ENCODE results near the gene ZNF85.

DNA sequence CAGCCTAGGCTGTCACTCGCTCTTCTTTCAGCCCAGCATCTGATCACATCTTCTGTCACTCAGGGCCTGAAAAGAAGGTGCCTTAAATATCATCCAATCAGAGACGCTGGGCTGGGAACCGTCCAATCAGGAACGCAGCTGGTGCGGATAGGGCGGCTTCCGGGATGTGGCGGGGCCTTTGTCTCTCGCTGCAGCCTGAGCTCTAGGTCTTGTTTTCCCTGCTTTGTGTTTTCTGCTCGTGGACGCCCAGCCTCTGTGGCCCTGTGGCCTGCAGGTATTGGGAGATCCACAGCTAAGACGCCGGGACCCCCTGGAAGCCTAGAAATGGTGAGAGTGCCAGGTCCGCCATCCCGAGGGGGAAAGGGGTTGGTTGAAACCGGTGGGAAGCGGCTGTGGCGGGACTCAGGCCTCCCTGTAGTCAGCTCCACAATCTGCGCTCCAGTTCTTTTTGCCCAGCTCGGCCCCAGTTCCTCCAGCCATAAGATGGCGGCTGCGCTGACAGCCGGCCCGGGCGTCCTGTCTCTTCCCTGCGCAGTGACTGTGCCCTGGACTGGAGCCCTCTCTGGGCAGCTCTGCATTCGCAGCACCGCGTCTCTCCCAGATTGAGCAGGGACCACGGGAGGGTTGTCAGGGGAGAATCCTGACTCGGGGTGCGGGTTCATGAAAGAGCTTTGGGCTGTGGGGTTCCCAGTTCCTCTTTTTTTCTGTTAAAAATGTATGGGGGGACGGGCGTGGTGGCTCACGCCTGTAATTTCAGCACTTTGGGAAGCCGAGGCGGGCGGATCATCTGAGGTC, at the start of gene ZNF85:
- peak; percentile 18 to 20 for TF ChIP-seq POLR2A (IDR thresholded peaks at IDR 0.05)
- TF ChIP-seq, protein P1, sequence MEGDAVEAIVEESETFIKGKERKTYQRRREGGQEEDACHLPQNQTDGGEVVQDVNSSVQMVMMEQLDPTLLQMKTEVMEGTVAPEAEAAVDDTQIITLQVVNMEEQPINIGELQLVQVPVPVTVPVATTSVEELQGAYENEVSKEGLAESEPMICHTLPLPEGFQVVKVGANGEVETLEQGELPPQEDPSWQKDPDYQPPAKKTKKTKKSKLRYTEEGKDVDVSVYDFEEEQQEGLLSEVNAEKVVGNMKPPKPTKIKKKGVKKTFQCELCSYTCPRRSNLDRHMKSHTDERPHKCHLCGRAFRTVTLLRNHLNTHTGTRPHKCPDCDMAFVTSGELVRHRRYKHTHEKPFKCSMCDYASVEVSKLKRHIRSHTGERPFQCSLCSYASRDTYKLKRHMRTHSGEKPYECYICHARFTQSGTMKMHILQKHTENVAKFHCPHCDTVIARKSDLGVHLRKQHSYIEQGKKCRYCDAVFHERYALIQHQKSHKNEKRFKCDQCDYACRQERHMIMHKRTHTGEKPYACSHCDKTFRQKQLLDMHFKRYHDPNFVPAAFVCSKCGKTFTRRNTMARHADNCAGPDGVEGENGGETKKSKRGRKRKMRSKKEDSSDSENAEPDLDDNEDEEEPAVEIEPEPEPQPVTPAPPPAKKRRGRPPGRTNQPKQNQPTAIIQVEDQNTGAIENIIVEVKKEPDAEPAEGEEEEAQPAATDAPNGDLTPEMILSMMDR (IDR thresholded peaks at IDR 0.05): peak in 1 of 4 experiments; percentile 8
- no peak for TF ChIP-seq POLR2AphosphoS5 (IDR thresholded peaks at IDR 0.05)
- no peak for TF ChIP-seq EP300 (IDR thresholded peaks at IDR 0.05)
